Naive thymus-derived CD8-positive, alpha-beta T cell (primary cell): ENCODE results near the gene FAM20C. TPM values are rescaled to one million over a fixed set of nuclear protein-coding genes. Genes with fewer than 3 reads are reported as not detected.
A peak's percentile ranks its signal among the peaks of the same experiment; 100 is the strongest.
"Not testable (repeated sequence)": the region's sequence is repeated elsewhere in the genome, so short reads cannot be mapped to it uniquely, and the experiment has no call there.

Source experiments
- ATAC-seq, 2 donors: fragments of 150-1000 bp; cut with Tn5 transposase in 1 of 2; sonication (Bioruptor Pico), chemical (Tn5 transposase) in 1 of 2; 1 replicate in 1 of 2; 2 replicates in 1 of 2; pipeline ENCODE4 v1.10.0; 2021; ENCODE audit warnings: mild to moderate bottlenecking in 2 of 2, moderate library complexity in 2 of 2
- POLR2A ChIA-PET: fragments of 350-600 bp; sonication (Branson Sonifier 250); formaldehyde crosslinking; loops from one replicate; lab custom pipeline; 2021; ENCODE audit warnings: antibody characterized with exemption; lab: Charles Lee
- DNase-seq, 10 donors: peaks; one replicate each; pipeline versions ENCODE4 v3.0.0 to v3.0.0-alpha.2; 2020 to 2022
- H3K27ac Mint-ChIP-seq, 10 donors: one replicate each; pipeline ENCODE4 v1.8.0; 2020 to 2022; ENCODE audit warnings: mild to moderate bottlenecking in 10 of 10, mixed read lengths in 10 of 10, moderate library complexity in 4 of 10, inconsistent platforms in 1 of 10
- H3K27me3 Mint-ChIP-seq, 5 donors: one replicate each; pipeline ENCODE4 v1.8.0; 2021 to 2022; ENCODE audit warnings: mixed read lengths in 5 of 5
- H3K36me3 Mint-ChIP-seq, 3 donors: one replicate each; pipeline ENCODE4 v1.8.0; 2020 to 2022; ENCODE audit warnings: mixed read lengths in 3 of 3, mild to moderate bottlenecking in 2 of 3, inconsistent platforms in 1 of 3
- H3K4me1 Mint-ChIP-seq, 4 donors: one replicate each; pipeline ENCODE4 v1.8.0; 2021 to 2022; ENCODE audit warnings: mixed read lengths in 4 of 4
- H3K4me3 Mint-ChIP-seq, 10 donors: one replicate each; pipeline ENCODE4 v1.8.0; 2020 to 2022; ENCODE audit warnings: mild to moderate bottlenecking in 10 of 10, mixed read lengths in 10 of 10, moderate library complexity in 6 of 10, inconsistent platforms in 1 of 10
- H3K9me3 Mint-ChIP-seq, 9 donors: one replicate each; pipeline ENCODE4 v1.8.0; 2020 to 2022; ENCODE audit warnings: mixed read lengths in 9 of 9, mild to moderate bottlenecking in 3 of 9, inconsistent platforms in 1 of 9, moderate library complexity in 1 of 9
- polyA plus RNA-seq, 3 donors: library from polyadenylated mRNA; unstranded; fragments of 300-500 nt; fragmentation: Illumina TruSeq; gene quantifications; one replicate each; pipeline ENCODE4 v1.2.3, GENCODE V29; 2021
- total RNA-seq, 8 experiments: library from RNA in 2 of 8; stranded (reverse) in 2 of 8; gene quantifications; one replicate each; pipeline ENCODE4 v1.2.3 and lab custom pipeline; 2021 to 2026

Gene FAM20C
- total and polyA plus RNA-seq, 5 experiments from 2014 or later = 0.60 to 0.66 TPM; not detected in 3

DNA sequence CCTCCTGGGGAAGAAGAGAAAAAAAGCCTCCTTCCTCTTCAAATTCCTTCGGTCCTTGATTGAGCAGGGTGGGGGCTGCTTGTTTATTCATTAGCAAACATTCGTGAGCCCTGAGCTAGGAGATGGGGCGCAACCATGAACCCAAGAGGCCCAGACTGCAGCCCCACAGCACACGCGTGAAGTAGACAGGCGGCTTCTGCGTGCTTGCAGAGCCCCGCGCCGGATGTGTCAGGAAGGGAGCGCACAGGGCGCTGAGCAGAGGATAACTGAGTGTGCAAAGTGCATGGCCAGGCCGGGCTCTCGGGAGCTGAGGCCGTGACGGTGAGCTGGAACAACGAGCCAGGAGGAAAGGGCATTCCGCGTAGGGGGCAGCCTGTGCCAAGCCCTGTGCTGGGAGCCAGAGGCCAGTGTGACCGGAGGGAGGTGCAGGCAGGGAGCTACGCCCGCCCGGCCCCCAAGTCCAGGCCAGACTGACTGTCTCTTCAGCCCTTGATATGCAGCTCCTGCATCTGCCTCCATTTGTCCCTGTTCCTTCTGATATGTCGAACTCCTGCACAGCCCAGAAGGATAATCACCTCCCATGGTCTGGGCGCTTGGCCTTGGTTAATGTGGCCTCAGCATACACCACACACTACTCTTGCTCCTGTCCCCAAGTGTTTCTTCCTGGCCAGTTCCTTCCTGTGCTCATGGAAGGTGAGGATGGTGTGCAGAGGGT is 102.2 kb downstream of the FAM20C start:
- Mint-ChIP-seq H3K27me3 (peaks cover 13 to 34% (median 18%) of the 10 kb centered on the region in 5 donors), H3K4me1 (no peaks in the 10 kb centered on the region), H3K36me3 (no peaks in the 10 kb centered on the region), H3K4me3 (no peak overlapping the region), H3K9me3 (no peaks in the 10 kb centered on the region), H3K27ac (no peak overlapping the region)
- DNase-seq (no peak), ATAC-seq (no peak)
- POLR2A ChIA-PET = no interaction called here

DNA sequence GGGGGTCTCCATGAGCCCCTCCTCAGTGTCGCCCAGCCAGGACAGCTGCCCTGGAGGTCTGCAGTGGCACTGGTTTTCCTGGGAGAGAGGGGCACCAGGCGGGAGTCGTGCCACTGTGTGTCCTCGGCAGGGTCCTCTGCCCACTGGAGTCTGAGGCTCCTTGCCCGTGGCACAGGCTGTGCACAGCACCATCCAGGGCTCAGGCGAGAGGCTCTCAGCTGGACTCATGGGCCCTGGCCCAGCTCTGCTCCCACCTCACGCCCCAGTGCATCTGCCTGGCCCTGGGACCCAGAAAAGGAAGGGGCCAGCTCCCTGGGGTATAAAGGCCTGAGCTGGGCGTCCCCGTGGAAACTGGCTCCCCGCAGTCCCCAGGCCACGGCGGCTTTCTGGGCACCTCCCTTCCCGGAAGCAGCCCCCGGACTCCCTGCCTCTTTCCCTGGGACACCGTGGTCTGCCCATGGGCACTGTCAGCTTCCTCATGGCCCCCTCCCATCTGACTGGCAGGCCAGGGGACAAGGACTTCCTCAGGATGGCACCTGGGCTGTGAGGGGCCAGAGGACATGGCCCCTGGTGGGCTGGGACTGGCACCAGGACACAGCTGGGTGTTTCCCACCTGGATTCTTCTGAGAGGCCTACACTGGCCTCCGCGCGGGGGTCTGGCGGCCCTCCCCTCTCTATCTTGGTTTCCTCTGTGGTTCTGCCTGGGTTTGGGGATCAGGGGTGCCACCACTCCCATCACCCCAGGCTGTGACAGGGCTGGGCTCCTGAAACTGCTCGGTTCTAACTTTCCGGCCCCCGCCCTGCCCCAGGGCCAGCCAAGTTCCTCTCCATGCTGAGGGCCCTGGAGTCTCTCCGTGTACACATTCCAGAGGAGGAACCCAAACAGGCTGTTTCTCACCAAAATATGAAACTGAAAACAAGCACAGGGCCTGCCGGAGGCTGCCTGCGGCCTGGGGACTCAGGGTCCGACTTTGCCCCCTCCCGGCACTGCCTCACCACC is 103.1 kb downstream of the FAM20C start:
- Mint-ChIP-seq H3K9me3 (no peaks in the 10 kb centered on the region), H3K27me3 (peaks cover 13 to 34% (median 18%) of the 10 kb centered on the region in 5 donors), H3K27ac (no peak overlapping the region), H3K4me3 (no peak overlapping the region), H3K4me1 (no peaks in the 10 kb centered on the region), H3K36me3 (no peaks in the 10 kb centered on the region)
- ATAC-seq (no peak), DNase-seq (no peak)
- POLR2A ChIA-PET = no interaction called here

DNA sequence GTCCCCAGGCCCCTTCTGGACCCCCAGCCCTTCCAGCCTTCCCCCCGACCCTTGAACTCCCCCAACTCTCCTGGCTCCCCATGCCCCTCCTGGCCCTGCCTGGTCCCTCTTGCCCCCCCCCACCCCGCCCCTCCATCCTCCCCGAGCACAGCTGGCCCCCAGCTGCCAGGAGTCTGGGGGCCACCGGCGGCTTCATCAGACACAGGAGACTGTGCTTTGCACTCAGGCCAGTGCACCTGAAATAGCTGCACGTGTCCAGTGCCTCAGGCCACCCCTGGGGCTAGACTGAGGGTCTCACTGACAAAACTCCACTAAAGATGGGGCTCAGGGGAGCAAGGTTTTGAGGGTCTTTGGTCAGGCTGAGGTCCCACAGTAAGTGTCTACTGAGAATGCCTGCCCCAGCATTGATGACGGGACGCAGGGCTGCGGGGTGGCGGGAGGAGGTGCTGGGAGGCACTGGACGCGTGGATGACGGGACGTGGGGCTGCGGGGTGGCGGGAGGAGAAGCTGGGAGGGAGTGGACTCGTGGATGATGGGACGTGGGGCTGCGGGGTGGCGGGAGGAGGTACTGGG is 104.1 kb downstream of the FAM20C start:
- POLR2A ChIA-PET = no interaction called here
- Mint-ChIP-seq H3K4me1 (peaks cover 0 to 2% (median 0%) of the 10 kb centered on the region in 4 donors), H3K27ac (no peak overlapping the region), H3K27me3 (peaks cover 12 to 30% (median 17%) of the 10 kb centered on the region in 5 donors), H3K9me3 (no peaks in the 10 kb centered on the region), H3K4me3 (no peak overlapping the region), H3K36me3 (no peaks in the 10 kb centered on the region)
- ATAC-seq (no peak), DNase-seq (no peak)

- POLR2A ChIA-PET, H3K4me1 Mint-ChIP-seq: not testable (repeated sequence)
- H3K27me3 Mint-ChIP-seq = peaks cover 6 to 23% (median 12%) of the 10 kb centered on the region in 5 donors
Observed at GRCh38 chr7:297141-297540, 104.8 kb downstream of the FAM20C start.

DNA sequence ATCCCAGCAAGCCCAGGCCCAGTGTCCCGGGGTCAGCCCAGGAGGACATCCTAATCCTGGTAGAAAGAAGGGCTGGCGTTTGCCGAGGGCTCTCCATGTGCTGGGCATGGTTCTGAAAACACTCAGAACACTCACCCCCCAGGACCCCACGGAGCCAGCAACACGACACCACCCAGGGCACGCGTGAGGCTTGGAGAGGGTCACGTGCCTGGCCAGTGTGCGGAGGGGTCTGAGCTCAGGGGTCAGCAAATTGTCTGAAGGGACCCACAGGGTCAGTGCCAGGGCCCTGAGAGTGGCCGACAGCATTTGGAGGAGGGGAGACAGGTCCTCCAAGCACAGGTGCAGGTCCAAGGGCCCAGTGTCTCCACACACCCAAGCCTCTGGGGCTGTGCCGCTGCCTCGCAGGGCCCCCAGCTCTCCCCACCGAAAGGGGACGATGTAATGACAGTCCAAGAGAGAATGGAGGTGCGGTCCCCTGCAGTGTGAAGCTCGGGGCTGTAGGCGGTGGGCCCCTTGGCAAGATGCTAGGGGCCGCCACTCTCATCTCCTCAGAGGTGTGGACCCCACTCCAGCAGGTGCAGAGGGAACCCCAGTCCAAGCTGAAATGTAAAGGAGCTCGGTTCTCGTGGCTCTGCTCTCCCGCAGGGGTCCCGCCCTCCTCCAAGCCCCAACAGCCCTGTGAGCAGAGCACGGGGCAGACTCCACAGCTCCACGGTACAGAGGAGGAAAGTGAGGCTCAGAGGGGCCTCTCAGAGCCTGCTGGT is 105.4 kb downstream of the FAM20C start:
- Mint-ChIP-seq H3K4me3 (no peak overlapping the region), H3K36me3 (no peaks in the 10 kb centered on the region), H3K27ac (no peak overlapping the region), H3K4me1 (peaks cover 0 to 2% (median 0%) of the 10 kb centered on the region in 4 donors), H3K27me3 (peaks cover 4 to 17% (median 8%) of the 10 kb centered on the region in 5 donors), H3K9me3 (no peaks in the 10 kb centered on the region)
- ATAC-seq (no peak), DNase-seq (no peak)
- POLR2A ChIA-PET = no interaction called here

More at GRCh38 chr7:297141-297540, 104.8 kb downstream of the FAM20C start:
- not testable (repeated sequence) for DNase-seq, H3K36me3 Mint-ChIP-seq, H3K27ac Mint-ChIP-seq, H3K4me3 Mint-ChIP-seq, H3K9me3 Mint-ChIP-seq, ATAC-seq

DNA sequence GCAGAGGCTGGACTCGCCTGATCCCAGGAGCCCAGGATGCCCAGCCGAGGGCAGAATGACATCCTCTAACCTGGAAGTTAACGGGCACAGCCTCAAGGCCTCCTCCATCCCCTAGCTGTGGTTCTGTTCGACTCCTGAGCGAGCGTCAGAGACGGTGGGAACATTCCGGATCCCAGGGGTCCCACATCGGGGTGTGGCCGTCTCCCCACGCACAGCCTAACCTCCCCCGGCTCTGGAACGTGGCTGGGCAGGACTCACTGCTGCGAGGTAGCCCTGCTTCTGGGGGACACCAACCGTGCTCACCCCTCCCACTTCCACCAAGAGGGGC is 106.0 kb downstream of the FAM20C start:
- no peak for ATAC-seq
- Mint-ChIP-seq H3K27me3 (peaks cover 0 to 13% (median 5%) of the 10 kb centered on the region in 5 donors), H3K36me3 (no peaks in the 10 kb centered on the region), H3K9me3 (no peaks in the 10 kb centered on the region), H3K27ac (no peak overlapping the region), H3K4me1 (peaks cover 0 to 2% (median 0%) of the 10 kb centered on the region in 4 donors), H3K4me3 (no peak overlapping the region)
- no peak for DNase-seq
- POLR2A ChIA-PET = no interaction called here

GRCh38 chr7:298743-299142 is 106.4 kb downstream of the FAM20C start:
- ATAC-seq = no peak
- DNase-seq = no peak
- Mint-ChIP-seq H3K36me3 (no peaks in the 10 kb centered on the region), H3K27ac (no peak overlapping the region), H3K4me1 (peaks cover 0 to 2% (median 0%) of the 10 kb centered on the region in 4 donors), H3K27me3 (peaks cover 0 to 13% (median 7%) of the 10 kb centered on the region in 5 donors), H3K4me3 (no peak overlapping the region), H3K9me3 (no peaks in the 10 kb centered on the region)
- POLR2A ChIA-PET = no interaction called here

- ATAC-seq (no peak), DNase-seq (peak in 1 of 10 donors; percentile 9)
- Mint-ChIP-seq H3K36me3 (no peaks in the 10 kb centered on the region), H3K27ac (no peak overlapping the region), H3K9me3 (no peaks in the 10 kb centered on the region), H3K4me1 (peaks cover 0 to 2% (median 0%) of the 10 kb centered on the region in 4 donors), H3K4me3 (no peak overlapping the region), H3K27me3 (peaks cover 0 to 10% (median 7%) of the 10 kb centered on the region in 5 donors)
- POLR2A ChIA-PET = no interaction called here
Observed at GRCh38 chr7:299169-299568, 106.8 kb downstream of the FAM20C start.

GRCh38 chr7:299628-300027 is 107.3 kb downstream of the FAM20C start:
- POLR2A ChIA-PET = no interaction called here
- no peaks in the 10 kb centered on the region for H3K36me3 Mint-ChIP-seq
- H3K4me1 Mint-ChIP-seq = peaks cover 0 to 2% (median 0%) of the 10 kb centered on the region in 4 donors
- peaks cover 1 to 10% (median 8%) of the 10 kb centered on the region in 5 donors for H3K27me3 Mint-ChIP-seq
- no peak for ATAC-seq
- H3K9me3 Mint-ChIP-seq = no peaks in the 10 kb centered on the region
- H3K4me3 Mint-ChIP-seq = no peak overlapping the region
- DNase-seq = no peak
- no peak overlapping the region for H3K27ac Mint-ChIP-seq

DNA sequence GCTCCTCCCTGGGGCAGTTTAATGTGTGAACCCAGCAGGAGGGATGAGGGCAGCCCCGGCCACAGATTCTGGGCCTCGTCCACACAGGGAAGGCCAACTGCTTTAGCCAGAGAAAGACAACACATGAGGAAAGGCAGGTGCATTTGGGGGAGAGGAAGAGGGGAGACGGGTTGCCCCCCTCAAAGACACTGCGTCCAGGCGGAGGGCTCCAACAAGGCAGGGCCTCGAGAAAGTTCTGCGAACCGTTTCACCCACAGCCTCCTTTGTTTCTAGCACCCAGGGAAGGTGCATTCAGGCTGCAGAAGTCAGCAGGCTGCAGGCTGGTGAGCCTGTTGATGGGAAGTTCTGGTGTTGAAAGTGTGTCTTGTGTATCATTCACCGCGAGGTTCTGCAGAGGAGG is 107.7 kb downstream of the FAM20C start:
- Mint-ChIP-seq H3K4me1 (peaks cover 0 to 2% (median 0%) of the 10 kb centered on the region in 4 donors), H3K27me3 (peaks cover 1 to 11% (median 6%) of the 10 kb centered on the region in 5 donors), H3K36me3 (no peaks in the 10 kb centered on the region), H3K9me3 (no peaks in the 10 kb centered on the region), H3K4me3 (no peak overlapping the region), H3K27ac (no peak overlapping the region)
- no peak for DNase-seq
- POLR2A ChIA-PET = no interaction called here
- ATAC-seq = no peak

DNA sequence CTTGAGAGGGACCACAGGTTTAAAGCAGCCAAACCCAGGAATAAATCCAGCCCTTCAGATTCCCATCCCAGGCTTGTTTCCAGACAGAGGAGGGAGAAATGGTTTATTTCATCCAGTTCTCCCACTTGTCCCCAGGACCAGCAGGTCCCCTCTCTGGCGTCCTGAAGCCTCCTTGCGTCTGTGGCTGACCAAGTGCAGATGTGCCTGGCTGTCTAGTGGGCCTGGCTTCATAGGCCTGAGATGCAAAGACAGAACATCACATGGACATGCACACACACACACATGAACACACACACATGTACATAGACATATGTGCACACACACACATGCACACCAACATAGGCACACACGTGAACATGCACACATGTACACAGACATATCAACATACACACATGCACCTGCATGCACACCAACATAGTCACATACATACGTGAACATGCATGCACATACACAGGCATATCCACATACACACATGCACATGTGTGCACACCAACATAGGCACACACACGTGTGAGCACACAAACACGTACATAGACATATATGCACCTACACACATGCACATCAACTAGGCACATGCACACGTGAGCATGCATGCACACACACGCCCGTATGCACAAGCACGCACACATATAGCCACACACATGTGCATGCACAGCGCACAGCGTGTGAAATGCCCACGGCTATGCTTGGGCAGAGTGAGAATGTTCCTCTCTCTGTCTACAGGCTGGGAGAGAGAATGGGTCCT is 108.3 kb downstream of the FAM20C start:
- Mint-ChIP-seq H3K27ac (no peak overlapping the region), H3K27me3 (peaks cover 1 to 13% (median 6%) of the 10 kb centered on the region in 5 donors), H3K4me3 (no peak overlapping the region), H3K36me3 (no peaks in the 10 kb centered on the region), H3K9me3 (no peaks in the 10 kb centered on the region), H3K4me1 (peaks cover 0 to 2% (median 0%) of the 10 kb centered on the region in 4 donors)
- DNase-seq (no peak), ATAC-seq (no peak)
- POLR2A ChIA-PET = no interaction called here
